HCT116 (cell line): ENCODE data around the gene PTP4A2. TPM values are rescaled to one million over a fixed set of nuclear protein-coding genes. Genes with fewer than 3 reads are reported as not detected.

ENCODE experiments used
- ATAC-seq: fragments of 200-7000 bp; cut with Tn5 transposase; 2 replicates; pipeline ENCODE4 v1.9.1; 2020; ENCODE audit warnings: mild to moderate bottlenecking, moderate library complexity
- BruUV-seq: library from RNA; stranded (reverse); fragments of 400-500 nt; replicated peaks from 2 replicates; lab custom pipeline; 2021; lab: Mats Ljungman, UMichigan
- CTCF ChIA-PET: fragments of 300-600 bp; sonication (Branson Sonifier 250); formaldehyde crosslinking; loops from one replicate; lab custom pipeline; 2021; ENCODE audit warnings: antibody characterized with exemption; lab: Charles Lee
- POLR2A ChIA-PET: fragments of 300-600, 350-600 bp; sonication (Branson Sonifier 250); formaldehyde crosslinking; loops from one replicate; lab custom pipeline; 2021; ENCODE audit warnings: antibody characterized with exemption; lab: Charles Lee
- RAD21 ChIA-PET, 2 experiments: fragments of 300-600 bp; sonication (Branson Sonifier 250); formaldehyde crosslinking; loops; one replicate each; lab custom pipeline; 2023; ENCODE audit warnings: low total read pairs in 2 of 2; ENCODE audit not compliant: uncharacterized antibody in 2 of 2, unreplicated experiment in 2 of 2, low non-redundant PET in 1 of 2; lab: Charles Lee
- DNase-seq: peaks from one replicate; pipeline ENCODE4 v3.0.0-alpha.2; 2010; ENCODE audit warnings: low read depth, low spot score
- H2AFZ ChIP-seq: fragments of 200-600 bp; shearing (Covaris generic), sonication (generic); 2 replicates; pipeline ENCODE4 v1.6.1; 2017; ENCODE audit warnings: low read depth, mixed run types, mixed read lengths, antibody characterized with exemption, low read length; ENCODE audit not compliant: poor library complexity, severe bottlenecking
- H3K27ac ChIP-seq: 2 replicates; pipeline ENCODE4 v1.5.1; 2012; ENCODE audit warnings: low read depth, low read length
- H3K27me3 ChIP-seq: fragments of 200-600 bp; sonication (generic); 2 replicates; pipeline ENCODE4 v1.6.1; 2016; ENCODE audit warnings: mixed run types, low read length, mixed read lengths; ENCODE audit not compliant: insufficient read depth
- H3K36me3 ChIP-seq, 2 experiments: fragments of 200-500 bp in 1 of 2; fragments of 200-600 bp in 1 of 2; sonication (Bioruptor generic) in 1 of 2; sonication (generic) in 1 of 2; 2 replicates each; pipeline versions ENCODE4 v1.5.1 to v1.6.1; 2014 to 2016; ENCODE audit warnings: low read length in 2 of 2, inconsistent platforms in 1 of 2, mixed read lengths in 1 of 2, mixed run types in 1 of 2; ENCODE audit not compliant: insufficient read depth in 2 of 2, control insufficient read depth in 1 of 2
- H3K4me1 ChIP-seq, 2 experiments: fragments of 200-600 bp in 1 of 2; sonication (generic) in 1 of 2; 2 replicates each; pipeline versions ENCODE4 v1.5.1 to v1.6.1; 2012 to 2017; ENCODE audit warnings: low read length in 2 of 2, inconsistent platforms in 1 of 2, mild to moderate bottlenecking in 1 of 2, mixed read lengths in 1 of 2, mixed run types in 1 of 2, moderate library complexity in 1 of 2; ENCODE audit not compliant: insufficient read depth in 2 of 2, control insufficient read depth in 1 of 2
- H3K4me2 ChIP-seq: fragments of 200-600 bp; sonication (generic); 2 replicates; pipeline ENCODE4 v1.6.1; 2017; ENCODE audit warnings: mixed run types, low read length, mixed read lengths
- H3K4me3 ChIP-seq, 2 experiments: fragments of 200-600 bp in 1 of 2; sonication (generic) in 1 of 2; replicated peaks in 1 of 2; 2 replicates each; pipeline ENCODE4 v1.5.1; 2011 to 2016; ENCODE audit warnings: low read length in 2 of 2, control low read depth in 1 of 2, low read depth in 1 of 2, mild to moderate bottlenecking in 1 of 2, mixed read lengths in 1 of 2, mixed run types in 1 of 2
- H3K79me2 ChIP-seq: fragments of 200-600 bp; sonication (generic); 2 replicates; pipeline ENCODE4 v1.6.1; 2017; ENCODE audit warnings: mild to moderate bottlenecking, mixed run types, low read length, moderate library complexity, mixed read lengths; ENCODE audit not compliant: insufficient read depth
- H3K9ac ChIP-seq: fragments of 200-600 bp; sonication (generic); 2 replicates; pipeline ENCODE4 v1.6.1; 2016; ENCODE audit warnings: low read length, mixed read lengths
- H3K9me2 ChIP-seq: fragments of 200-600 bp; sonication (generic), shearing (Covaris generic); 2 replicates; pipeline ENCODE4 v1.6.1; 2017; ENCODE audit warnings: mixed run types, mild to moderate bottlenecking, moderate library complexity; ENCODE audit not compliant: insufficient read depth
- H3K9me3 ChIP-seq, 2 experiments: fragments of 200-500 bp in 1 of 2; fragments of 200-600 bp in 1 of 2; sonication (Bioruptor generic) in 1 of 2; sonication (generic) in 1 of 2; 2 replicates each; pipeline ENCODE4 v1.6.1; 2014 to 2017; ENCODE audit warnings: low read length in 2 of 2, mixed read lengths in 2 of 2, inconsistent platforms in 1 of 2, low read depth in 1 of 2, mild to moderate bottlenecking in 1 of 2, mixed run types in 1 of 2, moderate library complexity in 1 of 2; ENCODE audit not compliant: control insufficient read depth in 1 of 2, insufficient read depth in 1 of 2
- H4K20me1 ChIP-seq: fragments of 200-600 bp; sonication (generic), shearing (Covaris generic); 2 replicates; pipeline ENCODE4 v1.6.1; 2017; ENCODE audit warnings: mixed run types, mild to moderate bottlenecking, moderate library complexity; ENCODE audit not compliant: insufficient read depth
- CBX3 ChIP-seq: IDR thresholded peaks from 2 replicates; pipeline ENCODE4 v1.6.1; 2012; ENCODE audit warnings: low read depth
- CTCF ChIP-seq, 3 experiments: fragments of 200-600 bp in 1 of 3; sonication (generic) in 1 of 3; IDR thresholded peaks in 2 of 3; conservative IDR thresholded peaks in 1 of 3; 2 replicates each; pipeline ENCODE4 v1.5.1; 2012 to 2017; ENCODE audit warnings: low read depth in 2 of 3, low read length in 2 of 3, antibody characterized with exemption in 1 of 3, borderline replicate concordance in 1 of 3, control low read depth in 1 of 3, mild to moderate bottlenecking in 1 of 3, mixed read lengths in 1 of 3, mixed run types in 1 of 3, moderate library complexity in 1 of 3; ENCODE audit not compliant: insufficient read depth in 1 of 3
- EGR1 ChIP-seq: IDR thresholded peaks from 2 replicates; pipeline ENCODE4 v1.6.1; 2012; ENCODE audit warnings: low read depth
- EZH2phosphoT487 ChIP-seq: fragments of 200-600 bp; IDR thresholded peaks from 2 replicates; pipeline ENCODE4 v1.6.1; 2018; ENCODE audit warnings: antibody characterized with exemption, borderline replicate concordance
- JUND ChIP-seq: IDR thresholded peaks from 2 replicates; pipeline ENCODE4 v1.6.1; 2012
- POLR2A ChIP-seq: IDR thresholded peaks from 2 replicates; pipeline ENCODE4 v1.7.0; 2011; ENCODE audit warnings: borderline replicate concordance; ENCODE audit not compliant: insufficient read depth, insufficient read length; ENCODE audit errors: extremely low read depth
- RAD21 ChIP-seq: IDR thresholded peaks from 2 replicates; pipeline ENCODE4 v1.6.1; 2012; ENCODE audit warnings: low read depth, mild to moderate bottlenecking
- ZFX ChIP-seq: fragments of 450-650 bp; IDR thresholded peaks from 2 replicates; pipeline ENCODE4 v1.6.1; 2017
- intact Hi-C: fragments of 100-400 bp; cut with micrococcal nuclease; formaldehyde crosslinking; loops from 2 replicates; pipeline ENCODE4 v1.10.0; 2022
- total RNA-seq: library from RNA; stranded (reverse); gene quantifications from one replicate; pipeline ENCODE4 v1.2.1, GENCODE V29; 2021; ENCODE audit not compliant: unreplicated experiment
- TF ChIP-seq, protein P1 (sequence below): IDR thresholded peaks from 2 replicates; pipeline ENCODE4 v1.6.1; 2012

PTP4A2 gene
- total RNA-seq, 1 experiment from 2014 or later = 267 TPM

GRCh38 chr1:31870086-31870736 lies 68.0 kb downstream of the PTP4A2 start:
- Histone ChIP-seq H3K27ac (no peak overlapping the region), H3K36me3 (no peaks in the 10 kb centered on the region), H3K4me1 (no peaks in the 10 kb centered on the region), H4K20me1 (no peaks in the 10 kb centered on the region)
- TF ChIP-seq EGR1 (no peak), RAD21 (no peak), CBX3 (no peak), CTCF (IDR thresholded peaks at IDR 0.05 in 2 of 3, conservative IDR thresholded peaks at IDR 0.05 in 1 of 3; ENCODE audit: borderline replicate concordance in 1 of 3, insufficient read depth in 1 of 3, low read depth in 2 of 3, low read length in 2 of 3) (no peak), EZH2phosphoT487 (no peak)
- TF ChIP-seq, protein P1, sequence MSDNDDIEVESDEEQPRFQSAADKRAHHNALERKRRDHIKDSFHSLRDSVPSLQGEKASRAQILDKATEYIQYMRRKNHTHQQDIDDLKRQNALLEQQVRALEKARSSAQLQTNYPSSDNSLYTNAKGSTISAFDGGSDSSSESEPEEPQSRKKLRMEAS = no peak
- TF ChIP-seq, all 23 proteins: peak for 0
- ChIA-PET RAD21 (no interaction called here), POLR2A (no interaction called here), CTCF (no interaction called here)
- intact Hi-C loops = no loop called here
- Histone ChIP-seq H2AFZ (no peak overlapping the region), H3K9ac (no peak overlapping the region), H3K4me2 (no peak overlapping the region), H3K9me3 (no peaks in the 10 kb centered on the region), H3K4me3 (no peak overlapping the region), H3K9me2 (no peaks in the 10 kb centered on the region), H3K27me3 (no peaks in the 10 kb centered on the region), H3K79me2 (no peaks in the 10 kb centered on the region)
- DNase-seq (no peak), ATAC-seq (no peak)
- BruUV-seq = no TSS peak

DNA sequence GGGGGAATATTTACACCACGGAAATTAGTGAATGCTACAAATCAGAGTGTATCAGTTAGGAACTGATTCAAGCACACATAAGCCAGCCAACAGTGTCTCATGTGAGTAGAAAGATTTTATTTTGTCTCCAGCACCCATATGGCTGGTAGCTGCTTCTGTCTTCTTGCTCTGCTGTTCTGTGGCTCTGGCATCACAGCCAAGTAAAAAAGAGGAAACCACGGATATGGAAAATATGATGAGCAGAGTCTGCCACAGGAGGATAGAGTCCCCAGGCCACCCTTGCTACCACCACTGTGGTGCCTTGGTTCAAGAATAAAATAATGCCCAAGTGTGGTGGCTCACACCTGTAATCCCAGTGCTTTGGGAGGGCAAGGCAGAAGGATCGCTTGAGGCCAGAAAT lies 68.7 kb downstream of the PTP4A2 start:
- TF ChIP-seq JUND = no peak
- no peak for TF ChIP-seq ZFX
- TF ChIP-seq POLR2A = no peak
- TF ChIP-seq, all 23 proteins: peak for 0
- intact Hi-C loops = no loop called here
- Histone ChIP-seq H3K4me2 (no peak overlapping the region), H3K79me2 (no peaks in the 10 kb centered on the region), H3K9me2 (no peaks in the 10 kb centered on the region), H3K9me3 (no peaks in the 10 kb centered on the region), H3K27ac (no peak overlapping the region), H3K27me3 (no peaks in the 10 kb centered on the region), H2AFZ (no peak overlapping the region), H3K4me1 (no peaks in the 10 kb centered on the region), H3K9ac (no peak overlapping the region), H4K20me1 (no peaks in the 10 kb centered on the region), H3K4me3 (no peak overlapping the region), H3K36me3 (no peaks in the 10 kb centered on the region)
- BruUV-seq = no TSS peak
- ChIA-PET CTCF (no interaction called here), POLR2A (no interaction called here), RAD21 (no interaction called here)
- no peak for ATAC-seq
- DNase-seq = no peak
